Putamen (tissue), 1 donor: ENCODE results near the gene TMEM94.

ENCODE experiments used
- DNase-seq: peaks from one replicate; pipeline ENCODE4 v3.0.0-alpha.2; 2016; ENCODE audit warnings: low spot score

The TMEM94 gene

DNA sequence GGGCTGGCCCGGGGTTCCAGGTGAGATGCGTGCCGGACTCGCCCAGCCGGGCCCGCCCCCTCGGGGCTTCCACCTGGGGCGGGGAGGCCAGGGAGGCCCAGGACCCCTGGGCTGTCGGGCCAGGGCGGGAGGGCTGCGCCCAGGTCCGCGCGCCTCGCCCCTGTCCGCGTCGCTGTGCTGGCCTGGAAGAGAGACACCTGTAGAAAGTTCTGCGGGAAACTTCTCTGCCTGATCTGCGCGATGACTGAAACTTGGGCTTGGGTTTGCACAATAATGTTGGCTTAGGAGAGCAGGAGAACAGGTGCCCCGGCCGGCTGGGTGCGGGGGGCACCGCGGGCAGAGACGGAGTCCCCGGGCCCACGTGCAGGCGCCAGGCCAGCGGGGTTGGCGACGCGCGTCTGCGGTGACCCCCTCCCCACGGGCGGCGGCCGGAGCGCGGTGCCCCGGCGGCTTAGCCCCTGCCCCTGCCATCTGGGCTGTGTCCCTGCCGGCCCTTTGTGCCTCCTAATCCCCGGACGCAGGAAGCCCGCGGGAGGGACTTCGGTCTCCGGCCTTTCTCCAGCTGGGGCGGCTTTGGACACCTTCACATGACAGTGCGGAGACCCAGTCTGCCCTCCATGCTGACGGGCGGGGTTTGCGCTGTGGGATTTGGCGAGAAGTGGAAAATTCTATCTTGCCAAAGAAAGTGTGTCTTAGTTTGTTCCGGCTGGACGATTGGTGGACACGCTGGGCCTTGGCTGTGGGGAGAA, 69.5 kb downstream of the TMEM94 start:
- DNase-seq = no peak

GRCh38 chr17:75526555-75527270, 70.3 kb downstream of the TMEM94 start:
- no peak for DNase-seq

DNA sequence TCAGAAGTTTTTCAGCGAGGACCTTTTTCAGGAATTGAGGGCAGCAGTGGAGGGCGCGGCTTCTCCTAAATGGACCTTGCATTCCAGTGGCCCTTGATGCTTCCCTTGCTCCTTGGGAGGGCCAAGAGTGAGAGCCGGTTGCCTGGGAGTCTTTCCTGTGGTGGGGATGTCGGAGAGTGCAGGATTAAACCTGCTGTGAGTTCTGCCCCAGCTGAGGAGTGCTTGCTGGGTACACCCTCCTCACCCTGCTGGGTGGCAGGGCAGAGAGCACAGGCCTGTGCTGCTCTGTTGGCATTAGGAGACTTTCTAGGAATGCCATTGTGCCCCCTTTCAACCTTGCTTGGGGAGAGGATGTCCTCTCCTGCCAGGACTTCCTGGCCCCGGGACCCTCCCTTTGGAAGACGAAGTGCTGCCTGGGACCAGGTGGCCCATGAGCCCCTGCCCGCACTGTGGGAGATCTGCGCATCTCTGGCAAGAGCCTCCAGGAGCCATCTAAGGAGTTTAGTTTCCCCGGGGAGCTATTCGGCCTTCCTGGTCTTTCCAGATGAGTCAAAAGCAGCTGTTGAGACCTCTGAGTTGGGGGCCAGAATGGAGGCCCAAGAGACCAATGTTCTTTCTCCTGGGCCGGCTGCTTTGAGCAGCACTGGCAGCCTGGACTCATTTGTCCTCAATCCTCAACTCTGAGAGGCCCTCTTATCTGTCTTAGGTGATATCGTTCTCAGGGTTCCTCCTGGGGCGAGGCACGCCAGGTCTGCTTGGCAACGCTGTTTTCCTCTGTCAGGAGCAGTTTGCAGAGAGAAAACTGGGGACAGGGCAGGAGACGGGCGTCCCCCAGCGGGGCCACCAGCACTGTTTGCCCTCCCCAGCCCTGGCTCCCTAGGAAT, 74.6 kb downstream of the TMEM94 start:
- DNase-seq = no peak

- DNase-seq = no peak
Observed at GRCh38 chr17:75531721-75532072, 75.3 kb downstream of the TMEM94 start.

DNA sequence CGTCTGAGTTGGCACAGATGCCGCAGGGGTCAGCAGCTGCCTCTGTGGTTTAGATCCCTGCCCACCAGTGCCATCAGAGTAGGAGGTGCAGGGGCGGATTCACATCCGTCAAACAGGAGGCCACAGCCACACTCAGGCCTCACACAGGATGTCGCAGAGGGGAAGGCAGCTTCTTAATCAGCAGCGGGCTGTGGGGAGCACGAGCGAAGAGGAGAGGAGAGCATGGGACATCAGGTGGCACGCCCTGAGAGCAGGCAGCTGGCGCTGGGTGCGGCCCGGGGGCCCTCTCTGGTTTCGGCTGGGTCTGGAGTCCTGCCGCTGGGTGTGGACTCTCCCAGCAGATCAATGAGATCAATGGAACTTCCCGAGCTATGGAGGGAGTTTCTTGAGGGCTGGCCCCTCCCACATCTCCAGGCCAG, 78.7 kb downstream of the TMEM94 start:
- DNase-seq = no peak

- no peak for DNase-seq
Observed at GRCh38 chr17:75535871-75536270, 79.4 kb downstream of the TMEM94 start.

DNA sequence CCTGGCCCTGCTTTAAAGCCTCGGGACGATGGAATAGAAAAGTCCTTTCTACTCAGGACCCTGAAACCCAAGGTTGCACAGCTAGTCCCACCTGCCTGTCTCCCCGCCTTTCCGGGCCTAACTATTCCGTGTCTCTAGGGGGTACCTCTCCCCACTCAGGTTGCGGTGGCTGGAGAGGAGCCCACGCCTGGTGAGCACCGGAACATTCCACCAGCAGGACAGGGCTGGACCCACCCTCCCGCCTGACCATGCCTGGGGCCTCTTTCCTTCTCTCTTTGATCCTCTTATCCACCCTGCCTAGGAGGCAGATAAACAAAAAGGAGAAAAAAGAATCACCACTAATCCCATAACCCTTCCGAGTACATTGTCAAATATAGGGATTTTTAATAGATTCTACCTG, 79.9 kb downstream of the TMEM94 start:
- DNase-seq = no peak

DNA sequence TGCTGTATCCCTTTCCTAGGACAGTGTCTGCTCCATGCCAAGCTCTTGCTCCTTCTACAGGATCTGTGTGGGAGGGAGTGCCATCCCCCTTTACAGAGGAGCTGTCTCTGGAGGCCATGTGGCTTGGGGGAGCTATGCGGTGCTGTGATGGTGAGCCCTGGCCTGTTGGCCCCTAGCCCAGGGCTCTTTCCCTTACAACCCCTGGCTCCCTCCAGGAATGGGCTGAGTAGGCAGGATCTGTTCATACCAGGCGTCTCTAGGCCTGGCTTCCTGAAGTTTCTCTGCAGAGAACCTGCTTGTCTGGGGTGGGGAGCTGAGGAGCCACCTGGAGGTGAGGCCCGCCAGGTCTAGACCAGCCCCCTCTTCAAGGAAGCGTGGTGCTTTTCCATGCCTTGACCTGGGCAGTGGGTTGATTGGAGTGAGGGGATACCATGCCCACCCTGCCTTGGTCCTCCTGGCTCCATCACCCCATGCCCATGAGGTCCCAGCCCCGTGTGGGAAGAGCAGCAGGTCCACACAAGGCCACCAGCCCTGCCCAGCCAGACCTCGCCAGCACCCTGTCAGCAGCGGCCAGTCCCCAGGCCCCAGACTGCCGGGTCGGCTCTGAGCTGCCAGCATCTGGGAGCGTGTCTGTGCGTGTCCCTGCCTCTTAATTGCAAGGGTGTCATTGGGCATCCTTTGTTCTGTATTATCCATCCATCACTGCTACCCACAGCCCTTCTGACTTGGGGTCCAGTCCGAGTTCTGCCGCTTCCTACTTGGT, 83.7 kb downstream of the TMEM94 start:
- no peak for DNase-seq

DNA sequence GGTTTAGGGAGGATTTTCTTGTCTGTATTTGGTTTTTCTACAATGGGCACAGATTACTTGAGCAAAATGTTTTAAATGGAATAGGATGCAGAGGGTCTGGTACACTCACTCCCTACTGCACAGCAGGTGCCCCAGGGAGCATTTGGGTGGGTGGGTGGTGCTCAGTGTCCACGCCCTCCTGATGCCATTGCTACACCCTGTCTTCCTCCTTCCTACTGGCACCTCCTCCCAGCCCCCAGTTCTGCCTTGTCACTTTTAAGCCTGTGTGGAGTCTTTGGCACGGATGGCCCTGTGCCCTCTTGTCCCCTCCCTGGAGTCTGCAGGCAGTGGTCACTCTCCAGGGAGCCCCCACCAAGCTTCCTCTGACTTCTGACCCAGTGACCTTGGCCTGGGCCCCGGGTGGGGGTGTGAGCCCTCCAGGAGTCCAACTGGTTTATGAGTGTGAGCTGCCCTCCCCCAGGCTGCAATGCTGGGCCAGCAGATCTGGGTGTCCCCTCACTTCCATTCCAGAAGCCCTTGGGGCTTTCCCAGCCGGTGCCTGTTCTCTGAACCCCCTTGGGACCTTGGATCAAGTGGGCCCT, 84.6 kb downstream of the TMEM94 start:
- no peak for DNase-seq

DNA sequence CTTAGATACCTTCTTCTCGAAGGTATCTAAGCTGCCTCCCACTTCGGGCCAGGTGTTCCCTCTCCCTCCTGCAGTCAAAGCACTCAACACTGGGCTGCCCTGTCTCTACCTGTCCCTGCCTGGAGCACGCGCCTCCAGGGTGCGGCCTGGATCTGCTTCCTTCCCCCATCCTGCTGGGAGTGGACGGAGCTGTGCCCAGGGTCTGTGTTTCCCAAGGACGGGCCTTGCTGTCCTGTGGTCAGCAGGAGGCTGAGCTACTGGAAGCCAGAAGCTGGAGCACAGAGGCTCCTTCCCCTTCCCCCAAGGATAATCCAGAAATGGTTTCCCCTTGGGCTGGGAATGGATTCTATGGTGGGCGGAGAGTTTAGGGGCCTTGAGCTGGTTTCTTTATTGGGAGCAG, 85.8 kb downstream of the TMEM94 start:
- no peak for DNase-seq

GRCh38 chr17:75542728-75543336, 86.4 kb downstream of the TMEM94 start:
- DNase-seq = no peak

GRCh38 chr17:75544250-75544649, 87.8 kb downstream of the TMEM94 start:
- DNase-seq = no peak

- DNase-seq = no peak
Observed at GRCh38 chr17:75546181-75546580, 89.7 kb downstream of the TMEM94 start.

DNA sequence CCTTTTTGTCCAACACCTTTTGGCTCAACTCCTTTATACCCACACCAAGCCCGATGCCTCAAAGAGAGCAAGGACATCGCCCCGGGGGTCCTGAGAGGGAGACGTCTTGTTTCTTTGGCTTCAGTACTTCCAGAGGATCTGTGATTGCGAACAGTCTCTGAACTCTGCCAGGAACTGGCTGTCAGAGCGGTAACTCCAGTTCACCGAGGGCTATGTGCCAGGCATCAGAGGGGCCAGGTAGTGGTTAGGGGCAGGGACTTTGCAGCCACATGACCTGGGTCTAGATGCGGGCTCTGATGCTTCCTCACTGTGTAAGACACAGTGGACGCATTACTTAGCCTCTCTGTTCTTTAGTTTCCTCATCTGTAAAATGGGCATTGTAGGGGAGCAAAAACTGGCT, 90.7 kb downstream of the TMEM94 start:
- DNase-seq = no peak

DNA sequence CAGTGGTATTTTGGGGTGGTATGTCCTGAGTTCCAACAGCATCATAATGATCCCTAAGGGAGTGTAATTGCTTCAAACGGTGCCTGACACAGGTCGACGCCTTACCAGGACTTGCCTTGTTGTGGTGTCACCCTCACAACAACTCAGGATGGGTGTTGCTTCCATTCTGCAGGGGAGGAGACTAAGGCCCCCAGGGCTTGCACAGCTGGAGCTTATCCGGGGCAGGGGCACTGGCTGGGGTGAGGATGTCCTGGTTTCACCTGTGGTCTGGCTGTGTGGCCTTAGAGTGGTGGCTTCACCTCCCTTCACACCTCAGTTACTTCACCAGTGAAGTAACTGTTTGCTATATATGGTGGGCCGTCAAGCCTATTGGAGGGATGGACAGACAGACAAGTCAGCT, 92.4 kb downstream of the TMEM94 start:
- DNase-seq = no peak
